ENCODE results near the gene SMARCC2. TPM values are rescaled to one million over a fixed set of nuclear protein-coding genes. Genes with fewer than 3 reads are reported as not detected.
A peak's percentile ranks its signal among the peaks of the same experiment; 100 is the strongest.
"Not testable (repeated sequence)": the region's sequence is repeated elsewhere in the genome, so short reads cannot be mapped to it uniquely, and the experiment has no call there.

SMARCC2 gene
- total RNA-seq, 2 donors from 2014 or later = 46.2 to 50.8 TPM

- Histone ChIP-seq H3K4me1 (peaks cover 23% of the 10 kb centered on the region), H3K36me3 (replicated peaks in 1 of 2; ENCODE audit: insufficient read depth in 1 of 2, low read depth in 2 of 2) (no peaks in the 10 kb centered on the region), H3K27ac (peak overlapping the region in 3 of 4 donors; percentile 77 to 97 (median 92)), H3K9me3 (no peaks in the 10 kb centered on the region), H3K4me3 (no peak overlapping the region), H3K27me3 (no peaks in the 10 kb centered on the region)
- intact Hi-C loops (cut with DNase I) = no loop called here
- peak; percentile 75 to 88 (median 80) for DNase-seq
- TF ChIP-seq CTCF (IDR thresholded peaks at IDR 0.05) (peak; percentile 66 to 96 (median 90)), POLR2A (IDR thresholded peaks at IDR 0.05) (no peak)
- ATAC-seq = peak; percentile 47
- WGBS, 2 donors = 0% methylated on average over 2 of the region's 2 CpGs
Measured at GRCh38 chr12:56119361-56119796, 69.9 kb downstream of the SMARCC2 start.

GRCh38 chr12:56118688-56119357 lies 70.5 kb downstream of the SMARCC2 start:
- intact Hi-C loops (cut with DNase I) = no loop called here
- TF ChIP-seq CTCF (IDR thresholded peaks at IDR 0.05) (no peak), POLR2A (IDR thresholded peaks at IDR 0.05) (no peak)
- no peak for ATAC-seq
- H3K27me3 ChIP-seq = no peaks in the 10 kb centered on the region
- no peaks in the 10 kb centered on the region for H3K9me3 ChIP-seq
- peak overlapping the region; percentile 1 to 25 for H3K4me3 ChIP-seq
- H3K36me3 ChIP-seq (replicated peaks in 1 of 2; ENCODE audit: insufficient read depth in 1 of 2, low read depth in 2 of 2) = no peaks in the 10 kb centered on the region
- DNase-seq = no peak
- peaks cover 23% of the 10 kb centered on the region for H3K4me1 ChIP-seq
- WGBS, 2 donors = 2 to 4% methylated on average over 12 to 13 of the region's 13 CpGs
- H3K27ac ChIP-seq = peak overlapping the region; percentile 77 to 97 (median 91)

GRCh38 chr12:56117778-56118687 lies 71.2 kb downstream of the SMARCC2 start, which contains the start of gene ZC3H10:
TSS of gene ZC3H10 (plus strand) at chr12:56118266. CDS start at chr12:56120563, 2,297 bp downstream.
- DNase-seq = peak; percentile 98 to 100 (median 99)
- H3K27ac ChIP-seq = peak within 1 kb of the TSS; percentile 77 to 97 (median 91)
- intact Hi-C loops (cut with DNase I) = no loop called here
- peak; percentile 85 for ATAC-seq
- WGBS, 2 donors = 0 to 7% methylated on average over 3 to 52 of the region's 61 CpGs
- H3K4me1 ChIP-seq = peaks cover 23% of the 10 kb centered on the region
- peak within 1 kb of the TSS; percentile 3 to 41 for H3K4me3 ChIP-seq
- peak in 6 of 7 experiments; percentile 39 to 83 (median 76) for TF ChIP-seq CTCF (IDR thresholded peaks at IDR 0.05)
- TF ChIP-seq POLR2A (IDR thresholded peaks at IDR 0.05) = peak; percentile 84 to 91 (median 90)
- H3K36me3 ChIP-seq (replicated peaks in 1 of 2; ENCODE audit: insufficient read depth in 1 of 2, low read depth in 2 of 2) = no peaks in the 10 kb centered on the region
- H3K27me3 ChIP-seq = no peaks in the 10 kb centered on the region
- H3K9me3 ChIP-seq = no peaks in the 10 kb centered on the region

GRCh38 chr12:56117082-56117706 lies 72.1 kb downstream of the SMARCC2 start:
- H3K27me3 ChIP-seq; H3K9me3 ChIP-seq; intact Hi-C loops (cut with DNase I); DNase-seq; ATAC-seq; H3K36me3 ChIP-seq (replicated peaks in 1 of 2; ENCODE audit: insufficient read depth in 1 of 2, low read depth in 2 of 2): not testable (repeated sequence)
- H3K4me1 ChIP-seq = peaks cover 23% of the 10 kb centered on the region
- WGBS, 2 donors = 1 to 2% methylated on average over 13 to 16 of the region's 16 CpGs
- H3K4me3 ChIP-seq = peak overlapping the region; percentile 3 to 41
- H3K27ac ChIP-seq = peak overlapping the region; percentile 77 to 97 (median 92)

All from body of pancreas (tissue), 4 donors.